Keratinocyte (primary cell): ENCODE measurements around the gene ZBTB33. TPM values are rescaled to one million over a fixed set of nuclear protein-coding genes. Genes with fewer than 3 reads are reported as not detected.

ENCODE experiments used
- DNase-seq: peaks from one replicate; pipeline ENCODE4 v3.0.0-alpha.2; 2011; ENCODE audit warnings: low read depth, missing footprints, low spot score
- FAIRE-seq: peaks from 2 replicates; lab custom pipeline; 2011; peaks lifted over from hg19 to GRCh38; lab: Jason Lieb, UNC
- H2AFZ ChIP-seq: 2 replicates; pipeline ENCODE4 v1.6.0; 2012; ENCODE audit warnings: low read length, control low read depth, inconsistent platforms; ENCODE audit not compliant: control insufficient read depth
- H3K27ac ChIP-seq: 2 replicates; pipeline ENCODE4 v1.5.1; 2011; ENCODE audit warnings: low read length; ENCODE audit not compliant: control insufficient read depth, insufficient read depth
- H3K27me3 ChIP-seq: 3 replicates; pipeline ENCODE4 v1.6.0; 2011; ENCODE audit warnings: low read length; ENCODE audit not compliant: control insufficient read depth, insufficient read depth; ENCODE audit errors: extremely low read depth
- H3K36me3 ChIP-seq, 2 experiments: 2 replicates in 1 of 2; 3 replicates in 1 of 2; pipeline ENCODE4 v1.5.1; 2011; ENCODE audit warnings: low read length in 2 of 2, mild to moderate bottlenecking in 1 of 2; ENCODE audit not compliant: control insufficient read depth in 2 of 2, insufficient read depth in 2 of 2; ENCODE audit errors: extremely low read depth in 1 of 2
- H3K4me1 ChIP-seq: 3 replicates; pipeline ENCODE4 v1.5.1; 2011; ENCODE audit warnings: low read length; ENCODE audit not compliant: control insufficient read depth, insufficient read depth; ENCODE audit errors: extremely low read depth
- H3K4me2 ChIP-seq: 3 replicates; pipeline ENCODE4 v1.6.0; 2011; ENCODE audit warnings: low read depth, low read length; ENCODE audit not compliant: control insufficient read depth, insufficient read depth; ENCODE audit errors: extremely low read depth
- H3K4me3 ChIP-seq, 3 experiments: fragments of 200-600 bp in 1 of 3; sonication (generic) in 1 of 3; 2 replicates in 2 of 3; 3 replicates in 1 of 3; pipeline ENCODE4 v1.5.1; 2011 to 2016; ENCODE audit warnings: low read length in 3 of 3, mild to moderate bottlenecking in 3 of 3, control low read depth in 2 of 3, inconsistent platforms in 1 of 3, low read depth in 1 of 3, mixed read lengths in 1 of 3, mixed run types in 1 of 3, moderate library complexity in 1 of 3; ENCODE audit not compliant: control insufficient read depth in 2 of 3, insufficient read depth in 2 of 3; ENCODE audit errors: extremely low read depth in 1 of 3
- H3K79me2 ChIP-seq: 2 replicates; pipeline ENCODE4 v1.6.0; 2012; ENCODE audit warnings: low read length; ENCODE audit not compliant: control insufficient read depth, insufficient read depth
- H3K9ac ChIP-seq: 3 replicates; pipeline ENCODE4 v1.6.0; 2011; ENCODE audit warnings: low read length; ENCODE audit not compliant: control insufficient read depth, insufficient read depth; ENCODE audit errors: extremely low read depth
- H3K9me1 ChIP-seq: 3 replicates; pipeline ENCODE4 v1.6.0; 2011; ENCODE audit warnings: low read length; ENCODE audit not compliant: control insufficient read depth, insufficient read depth; ENCODE audit errors: extremely low read depth
- H3K9me3 ChIP-seq: 2 replicates; pipeline ENCODE4 v1.5.1; 2012; ENCODE audit warnings: low read depth, low read length; ENCODE audit not compliant: control insufficient read depth
- H4K20me1 ChIP-seq: 3 replicates; pipeline ENCODE4 v1.6.0; 2011; ENCODE audit warnings: low read length; ENCODE audit not compliant: control insufficient read depth, insufficient read depth; ENCODE audit errors: extremely low read depth
- CTCF ChIP-seq, 3 experiments: IDR thresholded peaks in 1 of 3; conservative IDR thresholded peaks in 1 of 3; optimal IDR thresholded peaks in 1 of 3; 2 replicates in 2 of 3; 3 replicates in 1 of 3; pipeline versions ENCODE3 to v1.5.1; 2011; ENCODE audit warnings: low read length in 3 of 3, mild to moderate bottlenecking in 3 of 3, moderate library complexity in 2 of 3, control low read depth in 1 of 3, inconsistent platforms in 1 of 3; ENCODE audit not compliant: insufficient read depth in 2 of 3; ENCODE audit errors: extremely low read depth in 1 of 3
- EZH2 ChIP-seq: IDR thresholded peaks from one replicate; pipeline ENCODE4 v1.6.1; 2012; ENCODE audit warnings: inconsistent platforms, mild to moderate bottlenecking, low read length, moderate library complexity
- dilution Hi-C: fragments of 300-500 bp; cut with MboI; formaldehyde crosslinking; loops from one replicate; pipeline ENCODE4 v1.7.0; 2020; ENCODE audit warnings: low sequenced_read_pairs; ENCODE audit not compliant: extremely low pct_ligation_motif_present
- polyA plus RNA-seq, 5 experiments: library from polyadenylated mRNA; depleted of rRNA in 3 of 5; stranded (reverse) in 3 of 5; stranded (forward) in 1 of 5; unstranded in 1 of 5; fragments of >200 nt; gene quantifications; 1 replicate in 1 of 5; 2 replicates in 3 of 5; 3 replicates in 1 of 5; pipeline versions ENCODE4 v1.2.1 to v1.2.3, GENCODE V29; 2011 to 2012; ENCODE audit warnings: missing spikeins in 2 of 5, low read depth in 1 of 5, low replicate concordance in 1 of 5

The ZBTB33 gene
- polyA plus RNA-seq, 1 donor (not counting 4 experiments of a cell fraction or from before 2014, with no cell fraction given), result 13.4 TPM

GRCh38 chrX:120235284-120235683 is 15.3 kb upstream of the ZBTB33 start:
- no peak overlapping the region for H3K9ac ChIP-seq
- no peaks in the 10 kb centered on the region for H3K4me1 ChIP-seq
- no peaks in the 10 kb centered on the region for H3K27me3 ChIP-seq
- no peak overlapping the region for H2AFZ ChIP-seq
- TF ChIP-seq EZH2, result no peak
- no peak for TF ChIP-seq CTCF (optimal IDR thresholded peaks at IDR 0.05 in 1 of 3, IDR thresholded peaks at IDR 0.05 in 1 of 3, conservative IDR thresholded peaks at IDR 0.05 in 1 of 3; ENCODE audit: extremely low read depth in 1 of 3, insufficient read depth in 2 of 3, low read length in 3 of 3)
- no peaks in the 10 kb centered on the region for H3K36me3 ChIP-seq
- H3K27ac ChIP-seq, result no peak overlapping the region
- no peak for DNase-seq
- no peaks in the 10 kb centered on the region for H3K9me1 ChIP-seq
- H3K79me2 ChIP-seq, result no peaks in the 10 kb centered on the region
- dilution Hi-C loops, result no loop called here
- no peaks in the 10 kb centered on the region for H4K20me1 ChIP-seq
- H3K4me2 ChIP-seq, result no peak overlapping the region
- H3K4me3 ChIP-seq, result no peak overlapping the region
- H3K9me3 ChIP-seq, result no peaks in the 10 kb centered on the region
- FAIRE-seq, result no peak

GRCh38 chrX:120236687-120237479 is 13.7 kb upstream of the ZBTB33 start:
- no peak overlapping the region for H3K27ac ChIP-seq
- H4K20me1 ChIP-seq, result no peaks in the 10 kb centered on the region
- H3K27me3 ChIP-seq, result no peaks in the 10 kb centered on the region
- no peaks in the 10 kb centered on the region for H3K9me3 ChIP-seq
- DNase-seq, result no peak
- TF ChIP-seq EZH2, result no peak
- no peak for TF ChIP-seq CTCF (optimal IDR thresholded peaks at IDR 0.05 in 1 of 3, IDR thresholded peaks at IDR 0.05 in 1 of 3, conservative IDR thresholded peaks at IDR 0.05 in 1 of 3; ENCODE audit: extremely low read depth in 1 of 3, insufficient read depth in 2 of 3, low read length in 3 of 3)
- no peaks in the 10 kb centered on the region for H3K36me3 ChIP-seq
- no peak overlapping the region for H3K4me2 ChIP-seq
- H3K9ac ChIP-seq, result no peak overlapping the region
- no peaks in the 10 kb centered on the region for H3K4me1 ChIP-seq
- no peaks in the 10 kb centered on the region for H3K9me1 ChIP-seq
- FAIRE-seq, result no peak
- H3K4me3 ChIP-seq, result no peak overlapping the region
- no peak overlapping the region for H2AFZ ChIP-seq
- dilution Hi-C loops, result no loop called here
- H3K79me2 ChIP-seq, result no peaks in the 10 kb centered on the region
